ENCODE results near the gene DTX3L. TPM values are rescaled to one million over a fixed set of nuclear protein-coding genes. Genes with fewer than 3 reads are reported as not detected.

Gene DTX3L
- total and polyA plus RNA-seq, 12 donors: 3.2 to 61.1 (median 12.0) TPM

DNA sequence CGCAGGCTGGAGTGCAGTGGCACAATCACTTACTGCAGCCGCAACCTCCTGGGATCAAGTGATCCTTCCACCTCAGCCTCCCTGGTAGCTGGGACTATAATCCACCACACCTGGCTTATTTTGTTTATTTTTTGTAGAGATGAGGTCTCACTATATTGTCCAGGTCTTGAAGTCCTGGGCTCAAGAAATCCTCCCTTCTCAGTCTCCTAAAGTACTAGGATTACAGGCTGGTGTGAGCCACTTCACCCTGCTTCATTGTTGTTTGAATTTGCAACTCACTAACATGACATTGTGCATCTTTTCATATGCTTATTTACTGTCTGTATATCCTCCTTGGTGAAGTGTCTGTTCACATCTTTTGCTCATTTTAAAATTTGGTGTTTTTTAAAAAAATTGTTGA is 23.4 kb downstream of the DTX3L start:
- TF ChIP-seq, protein P1, sequence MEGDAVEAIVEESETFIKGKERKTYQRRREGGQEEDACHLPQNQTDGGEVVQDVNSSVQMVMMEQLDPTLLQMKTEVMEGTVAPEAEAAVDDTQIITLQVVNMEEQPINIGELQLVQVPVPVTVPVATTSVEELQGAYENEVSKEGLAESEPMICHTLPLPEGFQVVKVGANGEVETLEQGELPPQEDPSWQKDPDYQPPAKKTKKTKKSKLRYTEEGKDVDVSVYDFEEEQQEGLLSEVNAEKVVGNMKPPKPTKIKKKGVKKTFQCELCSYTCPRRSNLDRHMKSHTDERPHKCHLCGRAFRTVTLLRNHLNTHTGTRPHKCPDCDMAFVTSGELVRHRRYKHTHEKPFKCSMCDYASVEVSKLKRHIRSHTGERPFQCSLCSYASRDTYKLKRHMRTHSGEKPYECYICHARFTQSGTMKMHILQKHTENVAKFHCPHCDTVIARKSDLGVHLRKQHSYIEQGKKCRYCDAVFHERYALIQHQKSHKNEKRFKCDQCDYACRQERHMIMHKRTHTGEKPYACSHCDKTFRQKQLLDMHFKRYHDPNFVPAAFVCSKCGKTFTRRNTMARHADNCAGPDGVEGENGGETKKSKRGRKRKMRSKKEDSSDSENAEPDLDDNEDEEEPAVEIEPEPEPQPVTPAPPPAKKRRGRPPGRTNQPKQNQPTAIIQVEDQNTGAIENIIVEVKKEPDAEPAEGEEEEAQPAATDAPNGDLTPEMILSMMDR (IDR thresholded peaks at IDR 0.05): no peak
- H3K4me1 ChIP-seq: no peaks in the 10 kb centered on the region
- H3K4me3 ChIP-seq: no peak overlapping the region
- H3K27ac ChIP-seq: no peak overlapping the region
- no peaks in the 10 kb centered on the region for H3K27me3 ChIP-seq
- DNase-seq: no peak
- no peaks in the 10 kb centered on the region for H3K36me3 ChIP-seq
- intact Hi-C loops (cut with DNase I): no loop called here
- no peak for ATAC-seq
- peaks cover 0 to 16% (median 11%) of the 10 kb centered on the region in 11 donors for H3K9me3 ChIP-seq
- 25 to 48% methylated on average over 2 of the region's 2 CpGs for WGBS, 2 donors

DNA sequence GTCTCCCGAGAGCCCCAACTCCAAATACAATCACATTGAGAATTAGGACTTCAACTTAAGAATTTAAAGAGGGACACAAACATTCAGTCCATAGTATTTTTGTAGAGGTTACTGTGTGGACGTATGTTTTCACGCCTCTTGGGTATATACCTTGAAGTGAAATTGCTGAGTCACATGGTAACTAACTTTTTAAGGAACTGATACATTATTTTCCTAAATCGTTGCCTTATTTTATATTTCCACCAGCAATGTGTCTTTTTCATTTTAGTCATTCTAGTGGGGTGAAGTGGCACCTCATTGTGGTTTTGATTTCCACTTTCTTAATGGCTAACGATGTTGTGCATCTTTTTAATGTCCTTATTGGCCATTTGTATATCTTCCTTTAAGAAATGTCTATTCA is 25.2 kb downstream of the DTX3L start:
- Histone ChIP-seq H3K27ac (no peak overlapping the region), H3K27me3 (no peaks in the 10 kb centered on the region), H3K4me3 (no peak overlapping the region), H3K4me1 (no peaks in the 10 kb centered on the region), H3K9me3 (no peaks in the 10 kb centered on the region), H3K36me3 (no peaks in the 10 kb centered on the region)
- WGBS, 2 donors: 67 to 78% methylated on average over 5 of the region's 5 CpGs
- intact Hi-C loops (cut with DNase I): no loop called here
- DNase-seq (no peak), ATAC-seq (no peak)
- TF ChIP-seq, protein P1 (IDR thresholded peaks at IDR 0.05): no peak

DNA sequence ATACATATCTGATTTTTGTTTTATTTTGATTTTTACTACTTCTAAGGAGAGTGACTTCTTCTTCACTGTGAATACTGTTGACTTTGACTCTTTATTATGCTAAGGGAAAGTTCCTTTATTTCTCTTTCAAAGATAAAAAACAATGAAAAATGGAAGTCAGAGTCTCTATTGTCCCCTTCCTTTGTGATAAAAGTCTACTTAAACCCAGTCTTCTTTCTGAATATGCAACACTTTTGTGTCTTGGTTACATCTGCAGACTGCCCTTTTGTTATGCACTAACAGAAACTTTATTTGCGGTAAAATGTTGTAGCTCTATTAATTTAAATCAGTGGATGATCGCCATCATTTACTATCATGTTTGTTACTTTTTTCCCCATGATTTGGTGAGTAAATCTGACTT is 26.5 kb downstream of the DTX3L start:
- no peaks in the 10 kb centered on the region for H3K9me3 ChIP-seq
- H3K36me3 ChIP-seq: no peaks in the 10 kb centered on the region
- ATAC-seq (no peak), DNase-seq (no peak)
- intact Hi-C loops (cut with DNase I): no loop called here
- 95% methylated on average over 2 of the region's 2 CpGs for WGBS, 2 donors
- H3K27ac ChIP-seq: no peak overlapping the region
- H3K4me3 ChIP-seq: no peak overlapping the region
- peaks cover 0 to 4% (median 0%) of the 10 kb centered on the region in 7 donors for H3K27me3 ChIP-seq
- TF ChIP-seq, protein P1 (IDR thresholded peaks at IDR 0.05): no peak
- no peaks in the 10 kb centered on the region for H3K4me1 ChIP-seq

DNA sequence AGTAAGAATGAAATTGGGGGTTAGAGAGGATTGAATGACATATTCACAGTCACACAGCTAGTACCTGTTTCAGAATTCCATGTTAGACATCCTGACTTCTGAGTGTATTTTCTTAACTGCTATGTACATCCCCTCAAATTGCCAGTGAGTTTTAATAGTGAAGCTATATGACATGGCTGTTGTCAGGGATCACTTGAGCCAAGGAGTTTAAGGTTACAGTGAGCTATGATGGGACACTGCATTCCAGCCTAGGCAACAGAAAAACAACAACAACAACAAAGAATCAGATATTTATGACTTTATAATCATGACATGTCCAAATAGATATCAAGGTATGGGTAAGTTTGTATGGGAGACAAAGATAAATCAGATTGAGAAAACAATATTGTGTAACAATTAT is 29.9 kb downstream of the DTX3L start:
- H3K9me3 ChIP-seq: no peaks in the 10 kb centered on the region
- intact Hi-C loops (cut with DNase I): no loop called here
- H3K36me3 ChIP-seq: no peaks in the 10 kb centered on the region
- no peak for ATAC-seq
- no peaks in the 10 kb centered on the region for H3K4me1 ChIP-seq
- TF ChIP-seq, protein P1 (IDR thresholded peaks at IDR 0.05): no peak
- H3K27ac ChIP-seq: no peak overlapping the region
- DNase-seq: no peak
- peaks cover 0 to 4% (median 0%) of the 10 kb centered on the region in 7 donors for H3K27me3 ChIP-seq
- no peak overlapping the region for H3K4me3 ChIP-seq

DNA sequence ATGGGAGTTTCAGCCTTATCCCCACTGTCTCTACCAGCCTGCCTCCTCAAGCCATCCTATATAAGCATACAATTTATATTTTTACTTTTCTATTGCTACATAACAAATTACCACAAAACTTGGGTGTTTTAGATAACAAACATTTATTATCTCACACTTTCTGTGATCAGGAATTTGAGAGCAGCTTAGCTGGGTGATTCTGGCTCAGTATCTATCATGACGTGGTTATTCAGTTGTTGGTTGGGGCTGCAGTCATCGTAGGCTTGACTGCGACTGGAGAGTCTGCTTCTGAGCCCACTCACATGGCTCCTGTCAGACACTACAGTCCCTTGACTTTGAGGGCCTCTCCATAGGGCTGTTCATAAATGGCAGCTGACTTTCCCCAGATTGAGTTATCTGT is 34.0 kb downstream of the DTX3L start:
- intact Hi-C loops (cut with DNase I): no loop called here
- DNase-seq (no peak), ATAC-seq (no peak)
- no peak overlapping the region for H3K27ac ChIP-seq
- H3K4me1 ChIP-seq: no peaks in the 10 kb centered on the region
- H3K9me3 ChIP-seq: no peaks in the 10 kb centered on the region
- WGBS, 2 donors: 73 to 80% methylated on average over 3 of the region's 3 CpGs
- no peak overlapping the region for H3K4me3 ChIP-seq
- H3K27me3 ChIP-seq: peaks cover 0 to 6% (median 0%) of the 10 kb centered on the region in 7 donors
- TF ChIP-seq, protein P1 (IDR thresholded peaks at IDR 0.05): no peak
- no peaks in the 10 kb centered on the region for H3K36me3 ChIP-seq
